LNCaP clone FGC (cell line): ENCODE results near the gene YTHDC1.

Source experiments
- DNase-seq: peaks from one replicate; pipeline ENCODE4 v3.0.0-alpha.2; 2011; ENCODE audit warnings: low read depth
- H3K4me3 ChIP-seq: 2 replicates; pipeline ENCODE4 v1.5.1; 2011; ENCODE audit warnings: mild to moderate bottlenecking, low read depth, low read length, control low read depth
- TF ChIP-seq, protein P1 (sequence below): IDR thresholded peaks from 2 replicates; pipeline ENCODE4 v1.5.1; 2012; ENCODE audit warnings: mild to moderate bottlenecking; ENCODE audit not compliant: control insufficient read depth, insufficient read depth; ENCODE audit errors: extremely low read depth

The YTHDC1 gene

DNA sequence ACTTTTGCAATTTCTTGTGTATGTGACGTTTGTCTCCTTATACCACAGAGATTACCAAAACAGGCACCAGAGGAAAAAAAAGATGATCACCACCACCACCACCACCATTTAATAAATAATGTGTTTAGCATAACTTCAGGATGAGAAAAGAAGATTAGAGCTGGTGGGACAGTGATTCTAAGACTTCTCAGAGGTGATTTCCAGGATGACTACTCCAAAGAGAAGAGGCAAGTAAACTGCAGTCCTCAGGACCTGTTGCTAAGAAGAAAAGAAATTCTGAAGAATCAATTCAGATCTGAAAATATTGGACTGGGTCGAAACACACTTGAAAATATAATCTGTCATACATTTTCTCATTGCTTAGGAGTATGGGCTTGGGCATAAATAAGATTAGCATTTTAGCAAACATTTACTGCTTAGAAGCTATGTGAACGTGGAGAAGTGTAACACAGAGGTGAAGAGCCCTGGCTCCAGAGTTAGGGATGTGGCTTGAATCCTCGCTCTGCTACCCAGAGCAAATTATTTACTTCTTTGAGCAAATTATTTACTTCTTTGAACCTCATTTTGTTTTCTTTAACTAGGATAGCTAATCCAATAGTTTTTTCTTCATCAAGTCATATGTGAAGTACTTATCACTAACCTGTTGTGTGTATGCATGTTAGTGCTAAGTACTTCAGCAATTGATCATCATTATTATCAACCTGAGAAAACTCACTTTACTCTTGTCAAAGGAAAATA, 10.5 kb upstream of the YTHDC1 start:
- no peak overlapping the region for H3K4me3 ChIP-seq
- TF ChIP-seq, protein P1, sequence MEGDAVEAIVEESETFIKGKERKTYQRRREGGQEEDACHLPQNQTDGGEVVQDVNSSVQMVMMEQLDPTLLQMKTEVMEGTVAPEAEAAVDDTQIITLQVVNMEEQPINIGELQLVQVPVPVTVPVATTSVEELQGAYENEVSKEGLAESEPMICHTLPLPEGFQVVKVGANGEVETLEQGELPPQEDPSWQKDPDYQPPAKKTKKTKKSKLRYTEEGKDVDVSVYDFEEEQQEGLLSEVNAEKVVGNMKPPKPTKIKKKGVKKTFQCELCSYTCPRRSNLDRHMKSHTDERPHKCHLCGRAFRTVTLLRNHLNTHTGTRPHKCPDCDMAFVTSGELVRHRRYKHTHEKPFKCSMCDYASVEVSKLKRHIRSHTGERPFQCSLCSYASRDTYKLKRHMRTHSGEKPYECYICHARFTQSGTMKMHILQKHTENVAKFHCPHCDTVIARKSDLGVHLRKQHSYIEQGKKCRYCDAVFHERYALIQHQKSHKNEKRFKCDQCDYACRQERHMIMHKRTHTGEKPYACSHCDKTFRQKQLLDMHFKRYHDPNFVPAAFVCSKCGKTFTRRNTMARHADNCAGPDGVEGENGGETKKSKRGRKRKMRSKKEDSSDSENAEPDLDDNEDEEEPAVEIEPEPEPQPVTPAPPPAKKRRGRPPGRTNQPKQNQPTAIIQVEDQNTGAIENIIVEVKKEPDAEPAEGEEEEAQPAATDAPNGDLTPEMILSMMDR: no peak
- DNase-seq: no peak

DNA sequence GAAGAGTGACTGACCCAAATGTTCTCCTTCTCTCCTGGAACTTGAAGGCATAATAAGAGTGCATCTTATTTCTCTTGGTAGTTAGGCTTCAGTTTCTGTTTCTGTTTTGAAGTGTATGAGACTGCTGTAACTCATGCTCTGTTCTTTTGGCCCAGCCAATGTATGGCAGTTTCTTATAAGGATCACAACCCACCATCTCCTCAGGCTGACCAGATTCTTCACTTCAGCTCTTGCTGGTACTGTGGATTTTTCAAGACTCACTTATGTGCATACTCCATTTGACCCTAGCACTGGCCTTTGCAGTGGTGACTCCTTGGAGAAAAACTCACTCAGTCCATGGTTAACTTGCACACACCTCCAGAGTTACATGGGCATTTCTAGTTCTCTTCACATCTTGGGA, 9.6 kb upstream of the YTHDC1 start:
- TF ChIP-seq, protein P1: no peak
- no peak for DNase-seq
- H3K4me3 ChIP-seq: no peak overlapping the region

DNA sequence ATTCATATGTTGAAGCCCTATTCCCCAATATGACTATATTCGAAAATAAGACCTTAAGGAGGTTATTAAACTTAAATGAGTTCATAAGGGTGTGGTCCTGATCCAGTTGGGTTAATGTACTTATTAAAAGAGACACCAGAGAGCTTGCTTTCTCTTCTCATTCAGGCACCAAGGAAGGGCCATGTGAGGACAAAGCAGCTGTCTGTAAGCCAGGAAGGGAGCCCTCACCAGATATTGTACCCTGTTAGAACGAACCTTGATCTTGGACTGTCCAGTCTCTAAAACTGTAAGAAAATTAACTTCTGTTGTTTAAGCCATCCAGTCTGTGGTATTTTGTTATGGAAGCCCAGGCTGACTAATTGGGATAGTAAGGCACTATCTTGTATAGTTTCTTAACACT, 9.1 kb upstream of the YTHDC1 start:
- no peak overlapping the region for H3K4me3 ChIP-seq
- TF ChIP-seq, protein P1: no peak
- DNase-seq: no peak

DNA sequence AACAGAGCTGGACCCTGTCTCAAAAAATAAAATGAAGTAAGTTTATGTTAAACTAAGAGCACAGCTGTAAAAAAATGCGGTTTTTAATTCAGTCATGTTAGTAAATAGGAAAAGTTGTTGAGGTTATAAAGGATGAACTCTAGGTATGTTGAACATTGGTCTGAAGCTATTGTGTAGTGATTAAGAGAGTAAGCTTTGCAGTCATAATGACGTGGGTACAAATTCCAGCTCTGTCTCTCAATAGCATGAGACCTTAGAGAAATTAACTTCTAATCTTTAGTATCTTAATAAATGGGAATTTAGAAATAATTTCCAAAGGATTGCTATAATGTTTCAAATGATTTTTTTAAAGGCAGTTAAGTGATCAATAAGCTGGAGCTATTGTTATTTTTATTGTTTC, 2.9 kb upstream of the YTHDC1 start:
- no peak overlapping the region for H3K4me3 ChIP-seq
- TF ChIP-seq, protein P1: no peak
- no peak for DNase-seq

DNA sequence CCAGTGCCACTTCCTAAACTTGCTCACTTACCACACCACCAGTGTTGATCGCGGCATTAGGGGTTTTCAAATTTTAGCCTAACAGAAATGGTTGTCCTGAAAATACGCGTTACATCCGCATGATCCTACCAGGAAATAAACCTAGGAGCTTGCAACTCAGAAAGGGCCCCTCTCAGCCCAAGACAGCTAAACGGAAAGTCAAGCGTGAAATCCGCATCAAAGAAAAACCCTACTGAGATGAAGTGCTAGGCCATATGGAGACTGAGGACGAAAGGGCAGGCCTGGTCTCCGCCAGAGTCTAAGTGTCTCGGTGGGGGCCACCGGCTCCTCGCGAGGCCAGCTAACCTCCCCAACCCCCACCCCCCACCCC, 626 bp downstream of the YTHDC1 start:
- no peak for DNase-seq
- TF ChIP-seq, protein P1: no peak
- H3K4me3 ChIP-seq: peak overlapping the region; percentile 74

DNA sequence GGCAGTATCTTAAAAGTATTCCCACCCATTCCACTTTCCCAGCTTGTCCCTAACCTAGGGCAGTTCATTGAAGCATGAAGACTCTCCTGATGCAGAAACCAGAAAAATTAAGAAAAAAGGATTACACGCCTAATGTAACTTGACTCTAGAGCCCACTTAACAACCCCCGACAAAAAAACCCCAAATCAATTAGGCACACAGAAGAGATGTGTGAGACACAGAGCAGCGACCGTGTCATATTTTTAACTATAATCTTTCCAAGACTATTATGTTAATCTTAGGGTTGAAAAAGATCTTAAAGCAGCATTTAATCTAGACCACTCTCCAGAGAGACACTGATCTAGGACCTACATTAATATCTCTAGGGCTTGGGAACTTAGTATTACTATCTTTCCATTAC, 1.3 kb downstream of the YTHDC1 start:
- no peak for DNase-seq
- H3K4me3 ChIP-seq: peak overlapping the region; percentile 74
- TF ChIP-seq, protein P1: no peak

DNA sequence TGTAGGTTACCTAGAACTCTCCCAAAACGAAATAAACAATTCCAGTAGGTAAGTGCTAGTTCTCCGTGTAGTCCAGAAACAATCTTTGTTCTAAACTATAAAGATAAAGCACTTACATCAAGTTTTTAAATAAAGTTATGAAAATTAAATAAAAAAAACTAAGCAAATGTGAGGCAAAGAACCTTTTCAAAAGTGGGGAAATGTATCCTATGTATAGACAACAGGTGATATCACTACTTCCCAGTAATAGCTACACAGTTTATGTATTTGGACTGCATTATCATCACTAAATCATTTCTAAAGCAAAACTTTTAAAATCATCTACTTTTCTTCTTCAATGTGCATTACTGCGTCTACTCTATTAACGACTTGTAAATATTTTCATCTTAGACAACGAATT, 2.0 kb downstream of the YTHDC1 start:
- no peak for DNase-seq
- TF ChIP-seq, protein P1: no peak

More for the DNA sequence above, 2.0 kb downstream of the YTHDC1 start:
- peak overlapping the region; percentile 74 for H3K4me3 ChIP-seq
